ENCODE results near the gene TEX47.
A peak's percentile ranks its signal among the peaks of the same experiment; 100 is the strongest.

Gene TEX47

DNA sequence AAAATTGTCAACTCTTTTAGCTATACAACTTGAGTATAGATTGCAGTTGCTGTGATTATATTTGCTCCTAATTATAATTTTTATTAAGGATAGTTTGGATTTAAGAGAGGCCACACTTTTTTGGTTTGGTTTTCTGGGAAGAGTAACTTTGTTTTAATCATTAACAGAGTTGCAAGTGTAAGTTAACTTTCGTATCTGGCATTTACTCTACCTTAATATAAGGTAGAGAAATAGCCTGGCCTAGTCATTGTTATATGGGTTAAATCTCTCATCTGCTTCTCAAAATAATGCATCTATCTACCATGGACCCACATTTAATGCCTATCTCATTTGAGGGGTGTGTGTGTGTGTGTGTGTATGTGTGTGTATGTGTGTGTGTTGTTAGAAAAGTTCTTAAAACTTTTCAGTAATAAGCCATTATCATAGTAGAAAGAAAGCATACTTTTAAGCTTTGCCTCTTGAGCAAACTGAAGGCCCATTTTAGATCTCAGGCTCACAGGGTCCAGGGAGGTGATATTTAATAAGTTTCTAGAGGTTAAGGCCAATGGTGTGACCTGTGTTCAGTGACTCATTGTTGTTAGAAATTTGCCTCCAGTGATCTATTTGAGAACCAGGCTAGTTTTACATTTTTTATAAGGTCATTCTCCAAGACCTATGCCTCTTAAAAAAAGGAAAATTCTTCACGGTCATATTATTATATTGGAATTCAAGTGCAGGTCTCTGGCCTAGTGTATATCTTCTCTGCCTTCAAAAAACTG is 10.9 kb upstream of the TEX47 start:
- H3K27me3 ChIP-seq (ENCODE audit: insufficient read depth, low read length, poor library complexity): no peaks in the 10 kb centered on the region
- no peaks in the 10 kb centered on the region for H3K79me1 ChIP-seq (ENCODE audit: low read length)
- no peak overlapping the region for H3K9ac ChIP-seq (ENCODE audit: low read length)
- no peaks in the 10 kb centered on the region for H3K36me3 ChIP-seq (ENCODE audit: control insufficient read depth, insufficient read depth, low read length)
- H3K4ac ChIP-seq (ENCODE audit: low read depth, low read length): no peak overlapping the region
- no peaks in the 10 kb centered on the region for H3K79me2 ChIP-seq (ENCODE audit: control insufficient read depth, insufficient read depth, low read length)
- H3K56ac ChIP-seq (ENCODE audit: low read length): no peak overlapping the region
- H3K23ac ChIP-seq (ENCODE audit: low read length): no peak overlapping the region
- DNase-seq: no peak
- no peak overlapping the region for H3K18ac ChIP-seq (ENCODE audit: low read length)
- no CpG with 5 or more reads among the region's 2 CpGs for WGBS (ENCODE audit: extremely low coverage, insufficient coverage, low lambda C conversion rate)
- no peak overlapping the region for H2BK15ac ChIP-seq (replicated peaks; ENCODE audit: low read depth)
- H2BK120ac ChIP-seq (ENCODE audit: low read depth, low read length): no peak overlapping the region
- no peak overlapping the region for H2BK5ac ChIP-seq (ENCODE audit: low read length)
- no peak overlapping the region for H4K5ac ChIP-seq (ENCODE audit: low read length)
- H3K4me2 ChIP-seq (ENCODE audit: low read length): no peak overlapping the region
- H3K27ac ChIP-seq (ENCODE audit: low read depth, low read length): no peak overlapping the region
- H3K4me3 ChIP-seq (ENCODE audit: low read length): no peak overlapping the region
- H2AK5ac ChIP-seq (ENCODE audit: low read length): no peak overlapping the region
- H4K8ac ChIP-seq (ENCODE audit: low read depth, low read length): no peak overlapping the region
- H3K4me1 ChIP-seq (ENCODE audit: control insufficient read depth, low read depth, low read length): no peaks in the 10 kb centered on the region

- H3K18ac ChIP-seq (ENCODE audit: low read length): no peak overlapping the region
- no CpG with 5 or more reads among the region's 3 CpGs for WGBS (ENCODE audit: extremely low coverage, insufficient coverage, low lambda C conversion rate)
- peak; percentile 7 for DNase-seq
- H3K79me1 ChIP-seq (ENCODE audit: low read length): no peaks in the 10 kb centered on the region
- no peak overlapping the region for H2BK5ac ChIP-seq (ENCODE audit: low read length)
- H3K79me2 ChIP-seq (ENCODE audit: control insufficient read depth, insufficient read depth, low read length): no peaks in the 10 kb centered on the region
- no peak overlapping the region for H2BK120ac ChIP-seq (ENCODE audit: low read depth, low read length)
- H3K4me1 ChIP-seq (ENCODE audit: control insufficient read depth, low read depth, low read length): no peaks in the 10 kb centered on the region
- H2AK5ac ChIP-seq (ENCODE audit: low read length): no peak overlapping the region
- no peak overlapping the region for H3K23ac ChIP-seq (ENCODE audit: low read length)
- H4K5ac ChIP-seq (ENCODE audit: low read length): no peak overlapping the region
- no peak overlapping the region for H4K8ac ChIP-seq (ENCODE audit: low read depth, low read length)
- H3K36me3 ChIP-seq (ENCODE audit: control insufficient read depth, insufficient read depth, low read length): no peaks in the 10 kb centered on the region
- H3K56ac ChIP-seq (ENCODE audit: low read length): no peak overlapping the region
- no peaks in the 10 kb centered on the region for H3K27me3 ChIP-seq (ENCODE audit: insufficient read depth, low read length, poor library complexity)
- H3K27ac ChIP-seq (ENCODE audit: low read depth, low read length): no peak overlapping the region
- H3K4ac ChIP-seq (ENCODE audit: low read depth, low read length): no peak overlapping the region
- H3K4me2 ChIP-seq (ENCODE audit: low read length): no peak overlapping the region
- H2BK15ac ChIP-seq (replicated peaks; ENCODE audit: low read depth): no peak overlapping the region
- no peak overlapping the region for H3K9ac ChIP-seq (ENCODE audit: low read length)
- no peak overlapping the region for H3K4me3 ChIP-seq (ENCODE audit: low read length)
Observed at GRCh38 chr7:88801046-88801445, 5.5 kb upstream of the TEX47 start.

DNA sequence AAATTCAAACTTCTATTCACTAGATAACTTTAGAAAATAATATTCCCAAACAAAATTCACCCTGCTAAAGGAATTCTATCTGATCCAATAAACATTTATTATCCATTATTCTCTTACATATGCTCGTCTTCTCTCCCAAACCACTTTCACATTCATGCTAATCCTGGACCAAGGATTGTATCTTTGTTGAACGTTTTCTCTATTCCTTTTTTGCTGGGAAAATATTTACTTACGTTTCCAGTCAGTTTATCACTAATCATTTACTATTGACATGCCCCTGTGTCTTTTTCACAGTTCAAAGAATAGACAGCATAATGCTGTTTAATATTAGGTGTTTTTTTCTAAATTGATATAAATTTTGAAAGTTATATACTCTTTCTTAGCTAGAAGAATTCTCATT is 3.2 kb downstream of the TEX47 start:
- no peak overlapping the region for H2AK5ac ChIP-seq (ENCODE audit: low read length)
- no peaks in the 10 kb centered on the region for H3K79me1 ChIP-seq (ENCODE audit: low read length)
- 100% methylated on average over 1 of the region's 3 CpGs for WGBS (ENCODE audit: extremely low coverage, insufficient coverage, low lambda C conversion rate)
- H3K9ac ChIP-seq (ENCODE audit: low read length): no peak overlapping the region
- H3K4me2 ChIP-seq (ENCODE audit: low read length): no peak overlapping the region
- H4K5ac ChIP-seq (ENCODE audit: low read length): no peak overlapping the region
- H3K27ac ChIP-seq (ENCODE audit: low read depth, low read length): no peak overlapping the region
- H2BK5ac ChIP-seq (ENCODE audit: low read length): no peak overlapping the region
- no peak overlapping the region for H4K8ac ChIP-seq (ENCODE audit: low read depth, low read length)
- no peaks in the 10 kb centered on the region for H3K27me3 ChIP-seq (ENCODE audit: insufficient read depth, low read length, poor library complexity)
- no peak overlapping the region for H3K4ac ChIP-seq (ENCODE audit: low read depth, low read length)
- H3K18ac ChIP-seq (ENCODE audit: low read length): no peak overlapping the region
- no peak overlapping the region for H3K56ac ChIP-seq (ENCODE audit: low read length)
- H3K4me1 ChIP-seq (ENCODE audit: control insufficient read depth, low read depth, low read length): no peaks in the 10 kb centered on the region
- H3K4me3 ChIP-seq (ENCODE audit: low read length): no peak overlapping the region
- H3K79me2 ChIP-seq (ENCODE audit: control insufficient read depth, insufficient read depth, low read length): no peaks in the 10 kb centered on the region
- no peaks in the 10 kb centered on the region for H3K36me3 ChIP-seq (ENCODE audit: control insufficient read depth, insufficient read depth, low read length)
- no peak overlapping the region for H3K23ac ChIP-seq (ENCODE audit: low read length)
- H2BK15ac ChIP-seq (replicated peaks; ENCODE audit: low read depth): no peak overlapping the region
- DNase-seq: no peak
- H2BK120ac ChIP-seq (ENCODE audit: low read depth, low read length): no peak overlapping the region

DNA sequence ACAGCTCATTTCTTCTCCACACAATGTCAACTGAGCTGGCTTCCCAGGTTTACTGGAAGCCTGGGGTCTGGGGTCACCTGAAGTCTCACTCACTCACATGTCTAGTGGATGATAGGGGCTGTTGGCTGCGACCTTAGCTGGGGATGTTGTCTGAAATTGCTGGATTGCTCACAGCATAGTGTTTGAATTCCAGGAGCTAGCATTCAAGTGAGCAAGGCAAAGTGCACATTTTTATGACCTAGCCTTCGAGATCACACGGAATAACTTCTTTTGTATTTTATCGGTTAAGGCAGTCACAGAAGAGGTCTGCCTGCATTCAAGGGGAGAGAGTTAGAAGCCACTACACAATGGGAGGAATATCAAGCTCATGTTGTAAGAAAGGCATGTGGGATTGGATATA is 3.6 kb downstream of the TEX47 start:
- no peak overlapping the region for H3K56ac ChIP-seq (ENCODE audit: low read length)
- no peak for DNase-seq
- no peaks in the 10 kb centered on the region for H3K79me1 ChIP-seq (ENCODE audit: low read length)
- H2BK15ac ChIP-seq (replicated peaks; ENCODE audit: low read depth): no peak overlapping the region
- H2AK5ac ChIP-seq (ENCODE audit: low read length): no peak overlapping the region
- no peaks in the 10 kb centered on the region for H3K27me3 ChIP-seq (ENCODE audit: insufficient read depth, low read length, poor library complexity)
- no CpG with 5 or more reads among the region's 4 CpGs for WGBS (ENCODE audit: extremely low coverage, insufficient coverage, low lambda C conversion rate)
- H3K4me2 ChIP-seq (ENCODE audit: low read length): no peak overlapping the region
- H3K4me3 ChIP-seq (ENCODE audit: low read length): no peak overlapping the region
- H3K27ac ChIP-seq (ENCODE audit: low read depth, low read length): no peak overlapping the region
- H3K9ac ChIP-seq (ENCODE audit: low read length): no peak overlapping the region
- H3K79me2 ChIP-seq (ENCODE audit: control insufficient read depth, insufficient read depth, low read length): no peaks in the 10 kb centered on the region
- no peak overlapping the region for H3K18ac ChIP-seq (ENCODE audit: low read length)
- H2BK5ac ChIP-seq (ENCODE audit: low read length): no peak overlapping the region
- H3K4ac ChIP-seq (ENCODE audit: low read depth, low read length): no peak overlapping the region
- no peak overlapping the region for H3K23ac ChIP-seq (ENCODE audit: low read length)
- no peak overlapping the region for H2BK120ac ChIP-seq (ENCODE audit: low read depth, low read length)
- no peaks in the 10 kb centered on the region for H3K36me3 ChIP-seq (ENCODE audit: control insufficient read depth, insufficient read depth, low read length)
- no peaks in the 10 kb centered on the region for H3K4me1 ChIP-seq (ENCODE audit: control insufficient read depth, low read depth, low read length)
- H4K8ac ChIP-seq (ENCODE audit: low read depth, low read length): no peak overlapping the region
- no peak overlapping the region for H4K5ac ChIP-seq (ENCODE audit: low read length)

DNA sequence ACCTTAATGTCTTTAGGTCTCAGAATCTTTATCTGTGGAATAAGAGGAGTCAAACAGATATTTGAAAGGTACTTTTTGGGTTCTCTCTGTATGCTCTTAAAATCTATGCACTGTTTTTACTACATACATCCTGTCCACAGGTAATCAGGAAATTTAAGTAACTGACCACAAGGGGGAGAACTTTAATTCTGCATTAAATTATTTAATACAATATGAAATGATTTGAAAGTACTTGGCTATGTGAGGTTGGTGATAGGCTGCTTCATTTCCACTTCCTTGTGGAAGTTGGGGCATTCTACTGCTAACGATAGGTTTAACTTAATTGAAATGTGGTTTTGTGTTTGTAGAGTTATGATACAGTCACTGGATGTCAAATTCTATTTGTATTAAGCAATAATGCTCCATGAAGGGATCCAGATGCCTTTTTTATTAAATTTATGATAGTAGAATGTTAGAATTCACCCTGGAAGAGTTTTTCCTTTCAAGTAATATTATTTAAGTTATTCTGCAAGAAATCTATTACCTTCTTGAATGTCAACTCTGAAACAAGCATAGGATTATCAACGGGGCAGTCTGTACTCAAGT is 6.0 kb downstream of the TEX47 start:
- no peak overlapping the region for H2BK120ac ChIP-seq (ENCODE audit: low read depth, low read length)
- no peaks in the 10 kb centered on the region for H3K27me3 ChIP-seq (ENCODE audit: insufficient read depth, low read length, poor library complexity)
- H3K4me1 ChIP-seq (ENCODE audit: control insufficient read depth, low read depth, low read length): no peaks in the 10 kb centered on the region
- H3K9ac ChIP-seq (ENCODE audit: low read length): no peak overlapping the region
- no peak overlapping the region for H2BK5ac ChIP-seq (ENCODE audit: low read length)
- H2BK15ac ChIP-seq (replicated peaks; ENCODE audit: low read depth): no peak overlapping the region
- H3K27ac ChIP-seq (ENCODE audit: low read depth, low read length): no peak overlapping the region
- WGBS (ENCODE audit: extremely low coverage, insufficient coverage, low lambda C conversion rate): no CpG with 5 or more reads among the region's 2 CpGs
- no peaks in the 10 kb centered on the region for H3K79me2 ChIP-seq (ENCODE audit: control insufficient read depth, insufficient read depth, low read length)
- no peaks in the 10 kb centered on the region for H3K36me3 ChIP-seq (ENCODE audit: control insufficient read depth, insufficient read depth, low read length)
- no peak overlapping the region for H3K18ac ChIP-seq (ENCODE audit: low read length)
- no peak overlapping the region for H3K4me3 ChIP-seq (ENCODE audit: low read length)
- no peak overlapping the region for H4K5ac ChIP-seq (ENCODE audit: low read length)
- H3K4me2 ChIP-seq (ENCODE audit: low read length): no peak overlapping the region
- H3K79me1 ChIP-seq (ENCODE audit: low read length): no peaks in the 10 kb centered on the region
- H3K4ac ChIP-seq (ENCODE audit: low read depth, low read length): no peak overlapping the region
- DNase-seq: peak; percentile 6
- no peak overlapping the region for H3K56ac ChIP-seq (ENCODE audit: low read length)
- H3K23ac ChIP-seq (ENCODE audit: low read length): no peak overlapping the region
- no peak overlapping the region for H2AK5ac ChIP-seq (ENCODE audit: low read length)
- H4K8ac ChIP-seq (ENCODE audit: low read depth, low read length): no peak overlapping the region

DNA sequence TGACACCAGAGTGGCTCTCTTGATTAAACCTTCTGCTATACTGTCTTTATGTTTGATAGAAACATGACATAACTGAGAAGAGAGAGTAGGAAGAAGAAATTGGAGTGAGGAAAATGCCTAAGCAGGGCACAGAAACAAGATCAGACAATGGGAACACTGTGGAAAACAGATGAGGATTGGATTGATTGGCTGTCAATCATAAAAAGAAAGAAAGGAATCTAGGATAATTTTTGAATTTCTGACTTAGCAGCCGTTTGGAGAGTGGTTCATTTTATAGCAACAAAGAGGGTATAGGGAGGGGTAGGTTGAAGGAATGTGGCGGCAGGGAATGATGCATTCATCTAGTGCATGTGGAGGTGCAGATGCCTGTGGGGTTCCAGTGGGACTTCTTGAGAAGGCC is 7.8 kb downstream of the TEX47 start:
- DNase-seq: no peak
- H3K18ac ChIP-seq (ENCODE audit: low read length): no peak overlapping the region
- no peak overlapping the region for H3K23ac ChIP-seq (ENCODE audit: low read length)
- H4K5ac ChIP-seq (ENCODE audit: low read length): no peak overlapping the region
- no peaks in the 10 kb centered on the region for H3K27me3 ChIP-seq (ENCODE audit: insufficient read depth, low read length, poor library complexity)
- H3K4me3 ChIP-seq (ENCODE audit: low read length): no peak overlapping the region
- H3K79me2 ChIP-seq (ENCODE audit: control insufficient read depth, insufficient read depth, low read length): no peaks in the 10 kb centered on the region
- no peak overlapping the region for H3K56ac ChIP-seq (ENCODE audit: low read length)
- H4K8ac ChIP-seq (ENCODE audit: low read depth, low read length): no peak overlapping the region
- no peak overlapping the region for H3K9ac ChIP-seq (ENCODE audit: low read length)
- H3K79me1 ChIP-seq (ENCODE audit: low read length): no peaks in the 10 kb centered on the region
- H3K4me1 ChIP-seq (ENCODE audit: control insufficient read depth, low read depth, low read length): no peaks in the 10 kb centered on the region
- no peak overlapping the region for H3K4me2 ChIP-seq (ENCODE audit: low read length)
- H2AK5ac ChIP-seq (ENCODE audit: low read length): no peak overlapping the region
- H2BK5ac ChIP-seq (ENCODE audit: low read length): no peak overlapping the region
- H3K4ac ChIP-seq (ENCODE audit: low read depth, low read length): no peak overlapping the region
- no peak overlapping the region for H3K27ac ChIP-seq (ENCODE audit: low read depth, low read length)
- no peak overlapping the region for H2BK15ac ChIP-seq (replicated peaks; ENCODE audit: low read depth)
- no peak overlapping the region for H2BK120ac ChIP-seq (ENCODE audit: low read depth, low read length)
- no peaks in the 10 kb centered on the region for H3K36me3 ChIP-seq (ENCODE audit: control insufficient read depth, insufficient read depth, low read length)
- WGBS (ENCODE audit: extremely low coverage, insufficient coverage, low lambda C conversion rate): no CpG with 5 or more reads among the region's 2 CpGs

All from mesendoderm (in vitro differentiated cells).